Thymus (tissue), 11 donors: Measurements from ENCODE around the gene SERINC5. TPM values are rescaled to one million over a fixed set of nuclear protein-coding genes. Genes with fewer than 3 reads are reported as not detected.
"Not testable (repeated sequence)": the region's sequence is repeated elsewhere in the genome, so short reads cannot be mapped to it uniquely, and the experiment has no call there.

Source experiments
- DNase-seq, 9 donors: peaks; one replicate each; pipeline ENCODE4 v3.0.0-alpha.2; 2013; ENCODE audit warnings: low spot score in 9 of 9, low read depth in 6 of 9, missing footprints in 1 of 9
- H3K27ac ChIP-seq, 2 donors: one replicate each; pipeline ENCODE4 v1.5.1; 2013; ENCODE audit warnings: control low read depth in 1 of 2, low read depth in 1 of 2, low read length in 1 of 2, mild to moderate bottlenecking in 1 of 2, moderate library complexity in 1 of 2
- H3K27me3 ChIP-seq, 2 donors: one replicate each; pipeline ENCODE4 v1.5.1; 2013; ENCODE audit warnings: low read length in 1 of 2; ENCODE audit not compliant: control insufficient read depth in 2 of 2, insufficient read depth in 1 of 2
- H3K36me3 ChIP-seq, 2 donors: one replicate each; pipeline ENCODE4 v1.5.1; 2013; ENCODE audit warnings: low read length in 1 of 2, mild to moderate bottlenecking in 1 of 2, moderate library complexity in 1 of 2; ENCODE audit not compliant: control insufficient read depth in 2 of 2, insufficient read depth in 2 of 2
- H3K4me1 ChIP-seq, 2 donors: one replicate each; pipeline ENCODE4 v1.5.1; 2013; ENCODE audit warnings: low read length in 2 of 2; ENCODE audit not compliant: control insufficient read depth in 2 of 2, insufficient read depth in 2 of 2
- H3K4me3 ChIP-seq, 2 donors: one replicate each; pipeline ENCODE4 v1.5.1; 2013; ENCODE audit warnings: low read length in 2 of 2, control low read depth in 1 of 2, mild to moderate bottlenecking in 1 of 2
- H3K9me3 ChIP-seq, 2 donors: one replicate each; pipeline ENCODE4 v1.5.1; 2013; ENCODE audit warnings: low read length in 1 of 2, mild to moderate bottlenecking in 1 of 2; ENCODE audit not compliant: control insufficient read depth in 2 of 2, insufficient read depth in 1 of 2
- WGBS: extraction: QIAGEN DNeasy Blood & Tissue Kit; methylation state at CpG from one replicate; pipeline ENCODE4 v1.1.7; 2013; 5-methylcytosine and 5-hydroxymethylcytosine counted together
- polyA plus RNA-seq: library from polyadenylated mRNA; stranded (reverse); fragments of 200-250 nt; gene quantifications from one replicate; pipeline ENCODE4 v1.2.3, GENCODE V29; 2013
- total RNA-seq: library from RNA; stranded (reverse); fragments of 120-200 nt; gene quantifications from one replicate; pipeline ENCODE4 v1.2.4, GENCODE V29; 2013
- donor health status: healthy.

SERINC5 gene
- total and polyA plus RNA-seq, 2 donors, result 7.1 to 14.7 TPM

- 96% methylated on average over 3 of the region's 3 CpGs for WGBS
- no peak overlapping the region for H3K27ac ChIP-seq
- H3K27me3 ChIP-seq, result no peaks in the 10 kb centered on the region
- DNase-seq, result no peak
- H3K4me3 ChIP-seq, result no peak overlapping the region
- H3K4me1 ChIP-seq, result peaks cover 0 to 3% of the 10 kb centered on the region in 2 donors
- no peaks in the 10 kb centered on the region for H3K9me3 ChIP-seq
- peaks cover 19 to 60% of the 10 kb centered on the region in 2 donors for H3K36me3 ChIP-seq
Measured at GRCh38 chr5:80165452-80165851, 90.4 kb downstream of the SERINC5 start.

- Histone ChIP-seq H3K4me3 (no peak overlapping the region), H3K4me1 (no peaks in the 10 kb centered on the region), H3K27ac (no peak overlapping the region), H3K36me3 (peaks cover 12 to 62% of the 10 kb centered on the region in 2 donors), H3K9me3 (no peaks in the 10 kb centered on the region), H3K27me3 (no peaks in the 10 kb centered on the region)
- DNase-seq, result no peak
- 100% methylated on average over 1 of the region's 1 CpG for WGBS
Measured at GRCh38 chr5:80161165-80161564, 94.7 kb downstream of the SERINC5 start.

- Histone ChIP-seq H3K4me1 (no peaks in the 10 kb centered on the region), H3K9me3 (no peaks in the 10 kb centered on the region), H3K36me3 (peaks cover 15 to 62% of the 10 kb centered on the region in 2 donors), H3K4me3 (no peak overlapping the region), H3K27me3 (no peaks in the 10 kb centered on the region), H3K27ac (no peak overlapping the region)
- WGBS, result 98% methylated on average over 3 of the region's 3 CpGs
- no peak for DNase-seq
Measured at GRCh38 chr5:80160242-80160641, 95.6 kb downstream of the SERINC5 start.

GRCh38 chr5:80159133-80159815 is 96.6 kb downstream of the SERINC5 start:
- no peaks in the 10 kb centered on the region for H3K9me3 ChIP-seq
- no peak overlapping the region for H3K27ac ChIP-seq
- WGBS, result 94% methylated on average over 3 of the region's 3 CpGs
- H3K36me3 ChIP-seq, result peaks cover 15 to 68% of the 10 kb centered on the region in 2 donors
- H3K4me1 ChIP-seq, result no peaks in the 10 kb centered on the region
- no peaks in the 10 kb centered on the region for H3K27me3 ChIP-seq
- DNase-seq, result no peak
- no peak overlapping the region for H3K4me3 ChIP-seq

GRCh38 chr5:80156156-80156555 is 99.7 kb downstream of the SERINC5 start:
- DNase-seq, result no peak
- Histone ChIP-seq H3K4me3 (no peak overlapping the region), H3K9me3 (no peaks in the 10 kb centered on the region), H3K4me1 (peaks cover 0 to 12% of the 10 kb centered on the region in 2 donors), H3K27me3 (no peaks in the 10 kb centered on the region), H3K36me3 (peaks cover 21 to 66% of the 10 kb centered on the region in 2 donors), H3K27ac (no peak overlapping the region)
- WGBS, result 93% methylated on average over 5 of the region's 5 CpGs

- H3K27ac ChIP-seq, result no peak overlapping the region
- H3K36me3 ChIP-seq, result peaks cover 18 to 71% of the 10 kb centered on the region in 2 donors
- H3K9me3 ChIP-seq, result no peaks in the 10 kb centered on the region
- WGBS, result 97% methylated on average over 4 of the region's 4 CpGs
- H3K4me1 ChIP-seq, result peaks cover 0 to 23% of the 10 kb centered on the region in 2 donors
- H3K27me3 ChIP-seq, result no peaks in the 10 kb centered on the region
- no peak for DNase-seq
- H3K4me3 ChIP-seq, result no peak overlapping the region
Measured at GRCh38 chr5:80154749-80155148, 101.1 kb downstream of the SERINC5 start.

GRCh38 chr5:80154289-80154688 is 101.6 kb downstream of the SERINC5 start:
- not testable (repeated sequence) for H3K9me3 ChIP-seq, H3K27me3 ChIP-seq, H3K27ac ChIP-seq, H3K4me3 ChIP-seq, DNase-seq
- WGBS, result 97% methylated on average over 8 of the region's 8 CpGs
- H3K4me1 ChIP-seq, result peaks cover 0 to 25% of the 10 kb centered on the region in 2 donors
- peaks cover 19 to 71% of the 10 kb centered on the region in 2 donors for H3K36me3 ChIP-seq

GRCh38 chr5:80153586-80154126 is 102.2 kb downstream of the SERINC5 start:
- no peaks in the 10 kb centered on the region for H3K27me3 ChIP-seq
- no peak for DNase-seq
- no peaks in the 10 kb centered on the region for H3K9me3 ChIP-seq
- 95% methylated on average over 8 of the region's 8 CpGs for WGBS
- H3K4me1 ChIP-seq, result peaks cover 0 to 25% of the 10 kb centered on the region in 2 donors
- peaks cover 20 to 71% of the 10 kb centered on the region in 2 donors for H3K36me3 ChIP-seq
- H3K4me3 ChIP-seq, result no peak overlapping the region
- H3K27ac ChIP-seq, result no peak overlapping the region

- no peak overlapping the region for H3K27ac ChIP-seq
- H3K27me3 ChIP-seq, result no peaks in the 10 kb centered on the region
- no peak for DNase-seq
- H3K4me3 ChIP-seq, result no peak overlapping the region
- peaks cover 20 to 68% of the 10 kb centered on the region in 2 donors for H3K36me3 ChIP-seq
- H3K9me3 ChIP-seq, result no peaks in the 10 kb centered on the region
- WGBS, result 87% methylated on average over 5 of the region's 5 CpGs
- H3K4me1 ChIP-seq, result peaks cover under 1 to 28% of the 10 kb centered on the region in 2 donors
Measured at GRCh38 chr5:80152778-80153177, 103.1 kb downstream of the SERINC5 start.
